H1 (cell line): ENCODE measurements around the gene NCEH1. TPM values are rescaled to one million over a fixed set of nuclear protein-coding genes. Genes with fewer than 3 reads are reported as not detected.

Source experiments
- POLR2AphosphoS5 ChIP-seq: IDR thresholded peaks from 2 replicates; pipeline ENCODE4 v1.6.1; 2011; ENCODE audit warnings: low read depth, low read length
- SP1 ChIP-seq: IDR thresholded peaks from 2 replicates; pipeline ENCODE4 v1.6.1; 2011; ENCODE audit warnings: low read depth, low read length
- polyA plus RNA-seq, 7 experiments: library from polyadenylated mRNA; depleted of rRNA in 3 of 7; stranded (reverse) in 5 of 7; unstranded in 2 of 7; fragments of >200 nt in 5 of 7; fragments of 200-250 nt in 2 of 7; gene quantifications; 1 replicate in 5 of 7; 2 replicates in 1 of 7; 4 replicates in 1 of 7; pipeline versions ENCODE4 v1.2.1 to v1.2.3, GENCODE V29; 2011 to 2013; ENCODE audit warnings: missing spikeins in 2 of 7, mixed read lengths in 2 of 7
- total RNA-seq: library from RNA; stranded (reverse); fragmentation: NEBNext Ultra II Directional; extraction: Animal tissue kit (Norgen Biotek cat#: 25700); gene quantifications from 2 replicates; pipeline ENCODE4 v1.2.1, GENCODE V29; 2021
- TF ChIP-seq, protein P1 (sequence below): IDR thresholded peaks from 2 replicates; pipeline ENCODE4 v1.6.1; 2012; ENCODE audit warnings: low read length, inconsistent platforms

The NCEH1 gene
- total and polyA plus RNA-seq, 2 of the 8 experiments (the other 6 are each of a cell fraction or from before 2014, with no cell fraction given): 2.2 to 6.4 TPM

DNA sequence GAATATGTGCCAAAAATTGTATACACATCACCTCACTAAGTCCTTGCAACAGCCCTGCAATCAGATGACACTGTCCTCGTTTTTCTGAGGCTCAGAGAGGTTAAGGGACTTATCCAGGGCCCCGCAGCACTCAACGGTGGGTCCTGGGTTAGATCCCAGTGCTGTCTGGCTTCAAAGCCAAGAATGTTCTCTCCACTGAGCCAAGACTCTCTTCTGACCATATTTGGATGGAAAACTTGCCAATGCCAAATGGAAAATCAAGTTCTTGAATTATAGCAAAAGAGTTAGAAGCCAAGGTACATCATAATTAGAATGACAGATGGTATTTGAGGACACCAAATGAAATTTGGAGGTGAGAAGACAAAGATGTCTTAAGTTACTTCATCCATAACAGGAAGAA lies 75.9 kb downstream of the NCEH1 start (continued):
- TF ChIP-seq, protein P1, sequence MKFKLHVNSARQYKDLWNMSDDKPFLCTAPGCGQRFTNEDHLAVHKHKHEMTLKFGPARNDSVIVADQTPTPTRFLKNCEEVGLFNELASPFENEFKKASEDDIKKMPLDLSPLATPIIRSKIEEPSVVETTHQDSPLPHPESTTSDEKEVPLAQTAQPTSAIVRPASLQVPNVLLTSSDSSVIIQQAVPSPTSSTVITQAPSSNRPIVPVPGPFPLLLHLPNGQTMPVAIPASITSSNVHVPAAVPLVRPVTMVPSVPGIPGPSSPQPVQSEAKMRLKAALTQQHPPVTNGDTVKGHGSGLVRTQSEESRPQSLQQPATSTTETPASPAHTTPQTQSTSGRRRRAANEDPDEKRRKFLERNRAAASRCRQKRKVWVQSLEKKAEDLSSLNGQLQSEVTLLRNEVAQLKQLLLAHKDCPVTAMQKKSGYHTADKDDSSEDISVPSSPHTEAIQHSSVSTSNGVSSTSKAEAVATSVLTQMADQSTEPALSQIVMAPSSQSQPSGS: no peak
- TF ChIP-seq POLR2AphosphoS5 (no peak), SP1 (no peak)
- TF ChIP-seq, all 59 proteins: peak for 0
